HEK293 (cell line): Measurements from ENCODE around the gene TMEM256.

Experiments
- CTCF ChIA-PET: fragments of 350-600 bp; formaldehyde crosslinking; extraction: SDS; loops from one replicate; lab custom pipeline; 2021; ENCODE audit warnings: antibody characterized with exemption; lab: Yijun Ruan, JAX
- POLR2A ChIA-PET: fragments of 300-600 bp; formaldehyde crosslinking; extraction: SDS; loops from one replicate; lab custom pipeline; 2020; ENCODE audit warnings: antibody characterized with exemption, inconsistent platforms; lab: Yijun Ruan, JAX
- H3K27ac ChIP-seq: fragments of 200-500 bp; sonication (Bioruptor generic); 2 replicates; pipeline ENCODE4 v1.5.1; 2014; ENCODE audit warnings: low read depth, low read length, control low read depth, inconsistent platforms; ENCODE audit errors: extremely low read depth
- H3K36me3 ChIP-seq, 2 experiments: fragments of 200-500 bp in 1 of 2; sonication (Bioruptor generic) in 1 of 2; 1 replicate in 1 of 2; 2 replicates in 1 of 2; pipeline ENCODE4 v1.5.1; 2014 to 2017; ENCODE audit warnings: inconsistent platforms in 2 of 2, low read length in 2 of 2; ENCODE audit not compliant: control insufficient read depth in 2 of 2, insufficient read depth in 1 of 2
- H3K4me1 ChIP-seq: fragments of 200-500 bp; sonication (Bioruptor generic); 2 replicates; pipeline ENCODE4 v1.5.1; 2014; ENCODE audit warnings: mild to moderate bottlenecking, low read length, inconsistent platforms; ENCODE audit not compliant: control insufficient read depth, insufficient read depth
- H3K4me3 ChIP-seq: 2 replicates; pipeline ENCODE4 v1.5.1; 2011; ENCODE audit warnings: low read depth, mild to moderate bottlenecking, control low read depth, low read length, moderate library complexity
- H3K9me3 ChIP-seq: fragments of 200-500 bp; sonication (Bioruptor generic); 2 replicates; pipeline ENCODE4 v1.5.1; 2014; ENCODE audit warnings: low read depth, low read length, inconsistent platforms; ENCODE audit not compliant: control insufficient read depth, insufficient read depth
- FEZF1 ChIP-seq: fragments of 450-650 bp; formaldehyde crosslinking; IDR thresholded peaks from 2 replicates; pipeline ENCODE4 v1.5.1; 2016; ENCODE audit warnings: missing biosample characterization, missing genetic modification characterization
- GLIS1 ChIP-seq: fragments of 450-650 bp; formaldehyde crosslinking; IDR thresholded peaks from 2 replicates; pipeline ENCODE4 v1.5.1; 2016; ENCODE audit warnings: missing biosample characterization, missing genetic modification characterization
- KLF8 ChIP-seq: fragments of 450-650 bp; formaldehyde crosslinking; IDR thresholded peaks from 2 replicates; pipeline ENCODE4 v1.5.1; 2016; ENCODE audit warnings: missing biosample characterization, missing genetic modification characterization
- OSR2 ChIP-seq: fragments of 450-650 bp; formaldehyde crosslinking; IDR thresholded peaks from 2 replicates; pipeline ENCODE4 v1.5.1; 2016; ENCODE audit warnings: missing biosample characterization, missing genetic modification characterization
- PBX3 ChIP-seq: sonication (generic); formaldehyde crosslinking; IDR thresholded peaks from 2 replicates; pipeline ENCODE4 v1.8.1; 2022; ENCODE audit warnings: mild to moderate bottlenecking, moderate library complexity, missing genetic modification reagents
- PRDM10 ChIP-seq: fragments of 450-650 bp; formaldehyde crosslinking; IDR thresholded peaks from 2 replicates; pipeline ENCODE4 v1.5.1; 2016; ENCODE audit warnings: missing biosample characterization, missing genetic modification characterization
- YY1 ChIP-seq: fragments of 450-650 bp; formaldehyde crosslinking; IDR thresholded peaks from 2 replicates; pipeline ENCODE4 v1.5.1; 2018; ENCODE audit warnings: missing biosample characterization, missing genetic modification characterization
- ZBTB6 ChIP-seq: fragments of 450-650 bp; formaldehyde crosslinking; IDR thresholded peaks from 2 replicates; pipeline ENCODE4 v1.5.1; 2017; ENCODE audit warnings: missing biosample characterization, missing genetic modification characterization
- ZFP41 ChIP-seq: fragments of 450-650 bp; formaldehyde crosslinking; IDR thresholded peaks from 2 replicates; pipeline ENCODE4 v1.5.1; 2016; ENCODE audit warnings: missing biosample characterization, missing genetic modification characterization, borderline replicate concordance
- ZNF10 ChIP-seq: fragments of 450-650 bp; formaldehyde crosslinking; IDR thresholded peaks from 2 replicates; pipeline ENCODE4 v1.5.1; 2017; ENCODE audit warnings: missing biosample characterization, missing genetic modification characterization
- ZNF184 ChIP-seq: fragments of 450-650 bp; IDR thresholded peaks from 2 replicates; pipeline ENCODE4 v1.5.1; 2018; ENCODE audit warnings: missing biosample characterization, mild to moderate bottlenecking, missing genetic modification characterization
- ZNF221 ChIP-seq: fragments of 450-650 bp; formaldehyde crosslinking; IDR thresholded peaks from 2 replicates; pipeline ENCODE4 v1.5.1; 2017; ENCODE audit warnings: missing biosample characterization, missing genetic modification characterization, borderline replicate concordance
- ZNF26 ChIP-seq: fragments of 450-650 bp; formaldehyde crosslinking; IDR thresholded peaks from 2 replicates; pipeline ENCODE4 v1.5.1; 2016; ENCODE audit warnings: missing biosample characterization, missing genetic modification characterization
- ZNF311 ChIP-seq: fragments of 450-650 bp; formaldehyde crosslinking; IDR thresholded peaks from 2 replicates; pipeline ENCODE4 v1.5.1; 2017; ENCODE audit warnings: missing biosample characterization, missing genetic modification characterization, borderline replicate concordance
- ZNF449 ChIP-seq: fragments of 450-650 bp; formaldehyde crosslinking; IDR thresholded peaks from 2 replicates; pipeline ENCODE4 v1.5.1; 2017; ENCODE audit warnings: missing biosample characterization, mild to moderate bottlenecking, missing genetic modification characterization, moderate library complexity
- ZNF488 ChIP-seq: fragments of 450-650 bp; formaldehyde crosslinking; IDR thresholded peaks from 2 replicates; pipeline ENCODE4 v1.5.1; 2016; ENCODE audit warnings: missing biosample characterization, missing genetic modification characterization
- ZNF501 ChIP-seq: fragments of 450-650 bp; formaldehyde crosslinking; IDR thresholded peaks from 2 replicates; pipeline ENCODE4 v1.5.1; 2016; ENCODE audit warnings: missing biosample characterization, missing genetic modification characterization
- ZNF558 ChIP-seq: fragments of 450-650 bp; formaldehyde crosslinking; IDR thresholded peaks from 2 replicates; pipeline ENCODE4 v1.5.1; 2016; ENCODE audit warnings: missing biosample characterization, missing genetic modification characterization
- ZNF561 ChIP-seq: fragments of 450-650 bp; IDR thresholded peaks from 2 replicates; pipeline ENCODE4 v1.5.1; 2018; ENCODE audit warnings: missing biosample characterization, missing genetic modification characterization, borderline replicate concordance
- ZNF621 ChIP-seq: fragments of 450-650 bp; formaldehyde crosslinking; IDR thresholded peaks from 2 replicates; pipeline ENCODE4 v1.5.1; 2017; ENCODE audit warnings: missing biosample characterization, missing genetic modification characterization
- ZNF658 ChIP-seq: fragments of 450-650 bp; formaldehyde crosslinking; IDR thresholded peaks from 2 replicates; pipeline ENCODE4; 2016; ENCODE audit warnings: missing biosample characterization, missing genetic modification characterization
- ZNF677 ChIP-seq: fragments of 450-650 bp; IDR thresholded peaks from 2 replicates; pipeline ENCODE4 v1.5.0; 2018; ENCODE audit warnings: missing biosample characterization, mild to moderate bottlenecking, missing genetic modification characterization, moderate library complexity
- ZNF704 ChIP-seq: fragments of 450-650 bp; formaldehyde crosslinking; IDR thresholded peaks from 2 replicates; pipeline ENCODE4 v1.5.1; 2016; ENCODE audit warnings: missing biosample characterization, missing genetic modification characterization
- ZNF747 ChIP-seq: fragments of 450-650 bp; formaldehyde crosslinking; IDR thresholded peaks from 2 replicates; pipeline ENCODE4 v1.5.1; 2016; ENCODE audit warnings: missing biosample characterization, missing genetic modification characterization

The TMEM256 gene

GRCh38 chr17:7383371-7383741 is 20.5 kb downstream of the TMEM256 start (continued):
- TF ChIP-seq PBX3 (no peak), OSR2 (tag by site-specific recombination) (no peak), ZNF488 (tag by site-specific recombination) (no peak), ZNF677 (no peak)

- Histone ChIP-seq H3K36me3 (no peaks in the 10 kb centered on the region; a peak in 1 of 3 replicates), H3K27ac (no peak overlapping the region), H3K4me3 (no peak overlapping the region), H3K4me1 (no peaks in the 10 kb centered on the region), H3K9me3 (no peaks in the 10 kb centered on the region)
- CTCF ChIA-PET = interaction anchor here (1.2 kb wide), 1 partner anchor 27 kb away, joined by 3 read pairs; no protein-coding TSS in a partner anchor
- TF ChIP-seq ZNF10 (tag by site-specific recombination) (no peak), ZBTB6 (no peak), ZNF704 (no peak), ZNF658 (tag by site-specific recombination) (no peak), ZNF561 (no peak), ZNF558 (no peak), ZNF221 (tag by site-specific recombination) (no peak), ZNF184 (tag by site-specific recombination) (no peak), ZNF501 (tag by site-specific recombination) (no peak), ZNF311 (tag by site-specific recombination) (no peak), YY1 (tag by site-specific recombination) (no peak), ZNF26 (tag by site-specific recombination) (no peak), ZNF747 (no peak), KLF8 (tag by site-specific recombination) (no peak), GLIS1 (tag by site-specific recombination) (no peak), ZNF621 (tag by site-specific recombination) (no peak), FEZF1 (tag by site-specific recombination) (no peak), PRDM10 (tag by site-specific recombination) (no peak), ZFP41 (tag by site-specific recombination) (no peak), ZNF449 (tag by site-specific recombination) (no peak)
- POLR2A ChIA-PET = interaction anchor here (1.1 kb wide), 2 partner anchors 15 to 21 kb away, joined by 3 to 4 read pairs; partner anchors contain the start of gene TMEM256
Measured at GRCh38 chr17:7382901-7383300, 21.0 kb downstream of the TMEM256 start.
